Pulmonary artery endothelial cell (primary cell): ENCODE results near the gene PIK3R1. TPM values are rescaled to one million over a fixed set of nuclear protein-coding genes. Genes with fewer than 3 reads are reported as not detected.

Source experiments
- DNase-seq: peaks from one replicate; pipeline ENCODE4 v3.0.0-alpha.2; 2011; ENCODE audit warnings: low read depth, low spot score
- total RNA-seq: library from RNA; depleted of rRNA; stranded (reverse); fragments of >200 nt; gene quantifications from 2 replicates; pipeline ENCODE4 v1.2.3, GENCODE V29; 2014

PIK3R1 gene
- total RNA-seq, 1 donor from 2014 or later = 37.3 TPM

- DNase-seq = no peak
Measured at GRCh38 chr5:68292316-68292715, 76.8 kb downstream of the PIK3R1 start.

- DNase-seq = no peak
Measured at GRCh38 chr5:68295772-68296171, 80.2 kb downstream of the PIK3R1 start.

GRCh38 chr5:68296895-68297294, 81.3 kb downstream of the PIK3R1 start:
- no peak for DNase-seq

- DNase-seq = no peak
Measured at GRCh38 chr5:68297656-68298055, 82.1 kb downstream of the PIK3R1 start.

GRCh38 chr5:68298479-68298878, 82.9 kb downstream of the PIK3R1 start:
- DNase-seq = no peak

GRCh38 chr5:68299105-68299504, 83.5 kb downstream of the PIK3R1 start:
- no peak for DNase-seq

GRCh38 chr5:68299575-68299974, 84.0 kb downstream of the PIK3R1 start:
- no peak for DNase-seq

- DNase-seq = no peak
Measured at GRCh38 chr5:68303038-68303738, 87.6 kb downstream of the PIK3R1 start.

GRCh38 chr5:68303754-68304420, 88.3 kb downstream of the PIK3R1 start:
- DNase-seq = no peak

- no peak for DNase-seq
Measured at GRCh38 chr5:68304421-68305052, 89.0 kb downstream of the PIK3R1 start.

GRCh38 chr5:68305223-68305870, 89.8 kb downstream of the PIK3R1 start:
- no peak for DNase-seq

- no peak for DNase-seq
Measured at GRCh38 chr5:68306361-68307014, 90.9 kb downstream of the PIK3R1 start.

GRCh38 chr5:68313336-68313735, 97.8 kb downstream of the PIK3R1 start:
- DNase-seq = no peak

- no peak for DNase-seq
Measured at GRCh38 chr5:68314465-68314864, 98.9 kb downstream of the PIK3R1 start.

- DNase-seq = no peak
Measured at GRCh38 chr5:68315679-68316271, 100.2 kb downstream of the PIK3R1 start.

- DNase-seq = no peak
Measured at GRCh38 chr5:68316469-68316868, 100.9 kb downstream of the PIK3R1 start.

GRCh38 chr5:68317646-68318045, 102.1 kb downstream of the PIK3R1 start:
- DNase-seq = no peak

GRCh38 chr5:68318955-68319705, 103.6 kb downstream of the PIK3R1 start:
- DNase-seq = no peak

- DNase-seq = no peak
Measured at GRCh38 chr5:68319706-68320412, 104.3 kb downstream of the PIK3R1 start.
